Psoas muscle (tissue), 8 donors: ENCODE data around the gene MDFIC2. TPM values are rescaled to one million over a fixed set of nuclear protein-coding genes. Genes with fewer than 3 reads are reported as not detected.

ENCODE experiments used
- ATAC-seq, 4 donors: fragments of 200-7000 bp; cut with Tn5 transposase; one replicate each; pipeline ENCODE4 v1.9.1; 2020; ENCODE audit warnings: moderate library complexity in 3 of 4, mild to moderate bottlenecking in 2 of 4
- DNase-seq, 2 donors: peaks; one replicate each; pipeline ENCODE4 v3.0.0-alpha.2; 2020
- H3K27ac ChIP-seq: fragments of 200-600 bp; one replicate; pipeline ENCODE4 v1.8.0; 2022
- H3K27me3 ChIP-seq, 3 donors: fragments of 200-600 bp in 1 of 3; one replicate each; pipeline versions ENCODE4 v1.6.1 to v1.8.0; 2013 to 2022; ENCODE audit warnings: low read length in 2 of 3, mild to moderate bottlenecking in 2 of 3, moderate library complexity in 1 of 3; ENCODE audit not compliant: insufficient read depth in 3 of 3
- H3K36me3 ChIP-seq, 2 donors: fragments of 200-600 bp in 1 of 2; one replicate each; pipeline versions ENCODE4 v1.6.1 to v1.8.0; 2013 to 2022; ENCODE audit warnings: low read depth in 1 of 2, mild to moderate bottlenecking in 1 of 2, moderate library complexity in 1 of 2; ENCODE audit not compliant: insufficient read depth in 1 of 2
- H3K4me1 ChIP-seq: fragments of 200-600 bp; one replicate; pipeline ENCODE4 v1.8.0; 2022
- H3K4me3 ChIP-seq: fragments of 200-600 bp; one replicate; pipeline ENCODE4 v1.8.0; 2022; ENCODE audit warnings: mild to moderate bottlenecking
- H3K9me3 ChIP-seq: fragments of 200-600 bp; one replicate; pipeline ENCODE4 v1.8.0; 2022
- WGBS, 3 donors: extraction: QIAGEN DNeasy Blood & Tissue Kit; methylation state at CpG; one replicate each; pipeline versions ENCODE4 v1.1.6 to v1.1.7; 2013; 5-methylcytosine and 5-hydroxymethylcytosine counted together
- intact Hi-C, 2 donors: fragments of 100-400 bp; cut with DNase I; formaldehyde crosslinking; loops; one replicate each; pipeline versions ENCODE4 v1.11.0 to v1.14.2; 2022
- polyA plus RNA-seq, 3 donors: library from polyadenylated mRNA; stranded (reverse); fragments of 200-250 nt; gene quantifications; one replicate each; pipeline ENCODE4 v1.2.3, GENCODE V29; 2013
- total RNA-seq, 4 donors: library from RNA; stranded (reverse); fragmentation: NEBNext Ultra II Directional in 2 of 4; extraction: Animal tissue kit (Norgen Biotek cat#: 25700) in 2 of 4; gene quantifications; one replicate each; pipeline versions ENCODE4 v1.2.1 to v1.2.4, GENCODE V29; 2021 to 2023
- TF ChIP-seq, protein P1 (sequence below): fragments of 200-600 bp; IDR thresholded peaks from one replicate; pipeline ENCODE4 v1.8.0; 2022; ENCODE audit warnings: antibody characterized with exemption
- donor health status: healthy with polysubstance abuse.
- donor health status: DM: no; HTN: no; CAD: no; lungs with moderate emphysema.
- donor health status: Bipolar disorder and iron deficiency.
- donor health status: healthy.
- donor health status: DM: yes; HTN: yes; CAD: no.
- donor health status: DM: no; HTN: no; CAD: no.
- donor health status: DM: no; HTN: no; CAD: no.
- donor health status: DM: yes; HTN: yes; CAD: no.

MDFIC2 gene
- total and polyA plus RNA-seq, 7 donors: not detected

DNA sequence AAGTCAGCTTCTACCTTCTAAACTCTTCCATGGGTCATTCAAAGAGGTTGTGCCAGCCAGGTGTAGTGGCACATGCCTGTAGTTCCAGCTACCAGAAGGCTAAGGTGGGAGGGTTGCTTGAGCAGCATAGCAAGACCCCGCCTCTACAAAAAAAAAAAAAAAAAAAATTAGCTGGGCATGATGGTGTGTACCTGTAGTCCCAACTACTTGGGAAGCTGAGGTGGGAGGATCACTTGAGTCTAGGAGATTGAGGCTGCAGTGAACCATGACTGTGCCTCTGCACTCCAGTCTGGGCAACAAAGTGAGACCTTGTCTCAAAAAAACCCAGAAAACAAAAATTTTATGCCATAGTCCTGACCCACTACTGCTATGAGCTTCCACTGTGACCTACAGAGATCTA, 126.8 kb downstream of the MDFIC2 start:
- no peaks in the 10 kb centered on the region for H3K4me1 ChIP-seq
- TF ChIP-seq, protein P1, sequence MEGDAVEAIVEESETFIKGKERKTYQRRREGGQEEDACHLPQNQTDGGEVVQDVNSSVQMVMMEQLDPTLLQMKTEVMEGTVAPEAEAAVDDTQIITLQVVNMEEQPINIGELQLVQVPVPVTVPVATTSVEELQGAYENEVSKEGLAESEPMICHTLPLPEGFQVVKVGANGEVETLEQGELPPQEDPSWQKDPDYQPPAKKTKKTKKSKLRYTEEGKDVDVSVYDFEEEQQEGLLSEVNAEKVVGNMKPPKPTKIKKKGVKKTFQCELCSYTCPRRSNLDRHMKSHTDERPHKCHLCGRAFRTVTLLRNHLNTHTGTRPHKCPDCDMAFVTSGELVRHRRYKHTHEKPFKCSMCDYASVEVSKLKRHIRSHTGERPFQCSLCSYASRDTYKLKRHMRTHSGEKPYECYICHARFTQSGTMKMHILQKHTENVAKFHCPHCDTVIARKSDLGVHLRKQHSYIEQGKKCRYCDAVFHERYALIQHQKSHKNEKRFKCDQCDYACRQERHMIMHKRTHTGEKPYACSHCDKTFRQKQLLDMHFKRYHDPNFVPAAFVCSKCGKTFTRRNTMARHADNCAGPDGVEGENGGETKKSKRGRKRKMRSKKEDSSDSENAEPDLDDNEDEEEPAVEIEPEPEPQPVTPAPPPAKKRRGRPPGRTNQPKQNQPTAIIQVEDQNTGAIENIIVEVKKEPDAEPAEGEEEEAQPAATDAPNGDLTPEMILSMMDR: no peak
- no peaks in the 10 kb centered on the region for H3K9me3 ChIP-seq
- peaks cover 0 to 4% (median 0%) of the 10 kb centered on the region in 3 donors for H3K27me3 ChIP-seq
- H3K36me3 ChIP-seq: no peaks in the 10 kb centered on the region
- H3K27ac ChIP-seq: no peak overlapping the region
- intact Hi-C loops: no loop called here
- no peak for DNase-seq
- no peak overlapping the region for H3K4me3 ChIP-seq
- 75 to 100% (median 91%) methylated on average over 1 of the region's 1 CpG for WGBS, 3 donors
- no peak for ATAC-seq

DNA sequence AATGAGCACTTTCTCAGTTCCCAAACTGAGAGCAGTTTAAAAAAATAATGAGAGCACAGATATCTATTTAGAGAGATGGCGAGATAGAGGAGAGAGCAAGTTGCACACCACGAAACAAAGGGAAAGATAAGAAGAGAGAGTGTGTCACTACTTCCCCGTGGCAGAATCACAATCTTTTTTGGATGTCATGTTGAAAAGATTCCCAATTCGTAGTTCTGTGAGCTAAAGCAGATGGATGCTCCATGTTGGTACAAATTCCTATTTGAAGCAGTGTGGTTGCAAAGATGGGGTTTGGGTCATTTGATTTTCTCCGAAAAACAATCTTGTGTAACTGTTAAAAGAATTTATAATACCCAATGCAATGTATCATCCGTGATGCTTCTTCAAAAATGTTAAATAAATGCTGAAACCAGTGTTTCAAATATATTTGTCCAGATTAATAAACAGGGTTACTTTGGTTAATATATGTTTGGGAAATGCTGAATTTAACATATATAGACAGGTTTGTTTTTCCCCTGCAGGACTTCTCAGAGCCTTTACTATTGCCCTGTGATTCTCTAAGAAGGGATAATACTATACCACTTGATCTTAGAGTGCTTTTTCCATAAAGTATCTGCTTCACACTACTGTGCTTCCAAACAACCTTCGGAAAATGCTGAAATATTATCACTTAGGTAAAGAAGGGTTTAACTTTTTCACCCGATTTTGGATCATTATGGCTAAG, 128.5 kb downstream of the MDFIC2 start:
- intact Hi-C loops: no loop called here
- H3K36me3 ChIP-seq: no peaks in the 10 kb centered on the region
- ATAC-seq (no peak), DNase-seq (no peak)
- H3K27me3 ChIP-seq: peaks cover 0 to 4% (median 0%) of the 10 kb centered on the region in 3 donors
- H3K4me3 ChIP-seq: no peak overlapping the region
- no peaks in the 10 kb centered on the region for H3K4me1 ChIP-seq
- no peak overlapping the region for H3K27ac ChIP-seq
- 87 to 88% (median 88%) methylated on average over 8 of the region's 8 CpGs for WGBS, 3 donors
- no peaks in the 10 kb centered on the region for H3K9me3 ChIP-seq
- TF ChIP-seq, protein P1: no peak

DNA sequence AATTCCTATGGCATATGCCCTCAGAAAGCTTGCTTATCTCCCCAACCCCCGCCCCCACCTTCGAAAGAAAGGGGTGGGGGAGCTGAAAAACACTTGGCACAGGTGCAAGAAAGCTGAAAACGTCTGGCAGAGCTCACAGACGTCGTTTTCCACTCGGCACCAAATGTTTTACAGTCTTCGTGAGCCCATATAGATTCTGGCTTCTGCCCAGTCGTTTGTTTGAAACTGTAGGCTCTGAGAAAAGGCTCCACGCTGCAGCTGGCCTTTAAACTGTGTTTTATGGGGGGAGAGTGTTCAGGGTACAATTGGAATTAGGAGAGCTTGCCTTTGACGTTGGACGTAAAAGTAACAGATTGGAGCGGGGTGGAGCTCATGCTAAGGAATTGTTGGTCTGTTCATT, 130.3 kb downstream of the MDFIC2 start:
- Histone ChIP-seq H3K27ac (no peak overlapping the region), H3K4me3 (no peak overlapping the region), H3K27me3 (peaks cover 0 to 4% (median 0%) of the 10 kb centered on the region in 3 donors), H3K9me3 (no peaks in the 10 kb centered on the region), H3K4me1 (no peaks in the 10 kb centered on the region), H3K36me3 (no peaks in the 10 kb centered on the region)
- TF ChIP-seq, protein P1: no peak
- DNase-seq: no peak
- 10 to 11% (median 10%) methylated on average over 12 of the region's 12 CpGs for WGBS, 3 donors
- intact Hi-C loops: no loop called here
- no peak for ATAC-seq

DNA sequence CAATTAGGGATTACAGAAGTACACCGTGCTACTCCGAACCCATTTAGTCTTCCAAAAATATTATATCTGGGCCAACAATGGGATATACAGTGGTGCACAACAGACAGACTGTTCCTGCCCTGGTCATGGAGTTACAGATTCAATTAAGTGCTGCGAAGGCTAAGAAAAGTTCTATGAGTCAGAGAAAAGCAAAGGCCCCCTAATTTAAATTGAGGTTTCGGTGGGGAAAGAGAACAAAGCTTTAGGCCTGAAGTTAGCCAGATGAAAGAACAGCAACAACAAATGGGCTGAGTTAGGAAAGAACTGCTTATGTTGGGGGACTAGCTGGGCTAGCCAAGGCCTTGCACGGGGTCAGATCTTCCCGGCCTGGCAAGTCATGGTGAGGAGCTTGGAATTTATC, 131.8 kb downstream of the MDFIC2 start:
- Histone ChIP-seq H3K4me3 (no peak overlapping the region), H3K9me3 (no peaks in the 10 kb centered on the region), H3K4me1 (no peaks in the 10 kb centered on the region), H3K36me3 (no peaks in the 10 kb centered on the region), H3K27me3 (peaks cover 0 to 4% (median 0%) of the 10 kb centered on the region in 3 donors), H3K27ac (no peak overlapping the region)
- ATAC-seq (no peak), DNase-seq (no peak)
- intact Hi-C loops: no loop called here
- TF ChIP-seq, protein P1: no peak
- 80 to 85% (median 81%) methylated on average over 6 of the region's 6 CpGs for WGBS, 3 donors

DNA sequence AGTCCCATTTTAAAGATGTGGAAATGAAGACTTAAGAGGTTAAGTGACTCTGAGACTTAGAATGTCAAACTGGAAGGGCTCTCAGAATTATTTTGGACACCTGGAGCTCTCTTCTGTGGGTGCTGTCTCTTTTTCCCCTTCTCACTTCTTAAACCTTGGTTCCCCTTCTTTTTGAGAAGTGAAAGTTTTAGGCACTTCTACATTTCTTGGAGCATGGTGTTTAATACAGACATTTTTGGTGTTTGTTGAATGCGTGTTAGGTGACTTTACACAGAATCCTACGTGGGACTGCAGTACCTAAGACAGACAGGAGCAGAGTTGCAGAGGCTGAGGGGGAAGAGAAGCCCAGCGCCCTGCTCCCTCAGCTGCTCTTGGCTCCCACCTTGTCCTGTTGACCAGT, 133.3 kb downstream of the MDFIC2 start:
- DNase-seq (no peak), ATAC-seq (no peak)
- Histone ChIP-seq H3K27ac (no peak overlapping the region), H3K9me3 (no peaks in the 10 kb centered on the region), H3K4me3 (no peak overlapping the region), H3K36me3 (no peaks in the 10 kb centered on the region), H3K4me1 (no peaks in the 10 kb centered on the region), H3K27me3 (no peaks in the 10 kb centered on the region)
- intact Hi-C loops: no loop called here
- TF ChIP-seq, protein P1: no peak
- 78 to 83% (median 80%) methylated on average over 3 of the region's 3 CpGs for WGBS, 3 donors
